Right atrium auricular region (tissue), 2 donors: ENCODE measurements around the gene CDC25C. TPM values are rescaled to one million over a fixed set of nuclear protein-coding genes. Genes with fewer than 3 reads are reported as not detected.

Experiments used
- DNase-seq: peaks from one replicate; pipeline ENCODE4 v3.0.0-alpha.2; 2019; ENCODE audit warnings: low spot score
- H3K27ac ChIP-seq, 2 donors: fragments of 200-600 bp; sonication (generic); 1 replicate in 1 of 2; 2 replicates in 1 of 2; pipeline ENCODE4 v1.5.1; 2016 to 2019
- H3K27me3 ChIP-seq, 2 donors: fragments of 200-600 bp; sonication (generic); one replicate each; pipeline versions ENCODE4 v1.5.1 to v1.6.0; 2017 to 2019
- H3K36me3 ChIP-seq: fragments of 200-600 bp; sonication (generic); one replicate; pipeline ENCODE4 v1.5.1; 2016
- H3K4me1 ChIP-seq, 2 donors: fragments of 200-600 bp; sonication (generic); one replicate each; pipeline versions ENCODE4 v1.5.1 to v1.6.0; 2017 to 2019
- H3K4me3 ChIP-seq, 2 donors: fragments of 200-600 bp; sonication (generic); 1 replicate in 1 of 2; 2 replicates in 1 of 2; pipeline ENCODE4 v1.5.1; 2017 to 2019; ENCODE audit warnings: mild to moderate bottlenecking in 1 of 2, moderate library complexity in 1 of 2
- H3K9me3 ChIP-seq, 2 donors: fragments of 200-600 bp; sonication (generic); one replicate each; pipeline ENCODE4 v1.5.1; 2019
- CTCF ChIP-seq, 2 donors: fragments of 200-600 bp; sonication (generic); IDR thresholded peaks; one replicate each; pipeline ENCODE4 v1.5.1; 2019; ENCODE audit warnings: antibody characterized with exemption in 2 of 2
- total RNA-seq, 2 donors: library from RNA; depleted of rRNA; stranded (reverse); fragments of >200 nt; gene quantifications; one replicate each; pipeline ENCODE4 v1.1.0, GENCODE V29; 2016

The CDC25C gene
- total RNA-seq, 2 donors from 2014 or later: 0.30 TPM; not detected in 1

DNA sequence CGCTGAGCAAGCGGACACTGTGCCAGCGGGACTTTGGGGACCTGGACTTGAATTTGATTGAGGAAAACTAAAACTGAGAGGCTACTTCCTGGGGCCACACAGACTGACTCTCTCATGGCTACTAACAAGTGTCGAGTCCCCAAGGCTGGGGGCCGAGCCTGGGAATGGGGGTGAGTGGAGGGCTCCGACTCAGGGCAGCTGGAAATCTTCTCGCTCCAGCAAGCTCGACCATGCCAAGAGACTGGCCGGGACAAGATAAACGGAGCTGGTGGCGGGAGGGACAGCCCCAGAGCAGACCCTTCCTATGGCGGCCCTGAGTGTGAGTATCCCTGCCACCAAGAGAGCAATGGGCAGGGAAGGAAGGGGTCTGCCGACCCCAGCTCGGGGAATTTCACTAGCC is 15.3 kb upstream of the CDC25C start:
- Histone ChIP-seq H3K27ac (no peak overlapping the region), H3K36me3 (peaks cover 63% of the 10 kb centered on the region), H3K27me3 (no peaks in the 10 kb centered on the region), H3K4me3 (no peak overlapping the region), H3K4me1 (peaks cover 0 to 27% of the 10 kb centered on the region in 2 donors), H3K9me3 (no peaks in the 10 kb centered on the region)
- no peak for DNase-seq
- TF ChIP-seq CTCF (IDR thresholded peaks at IDR 0.05): no peak

- TF ChIP-seq CTCF (IDR thresholded peaks at IDR 0.05): no peak
- H3K4me3 ChIP-seq: no peak overlapping the region
Measured at GRCh38 chr5:138344887-138345622, 13.5 kb upstream of the CDC25C start.

GRCh38 chr5:138340008-138340407 is 8.4 kb upstream of the CDC25C start:
- no peak for TF ChIP-seq CTCF (IDR thresholded peaks at IDR 0.05)
- H3K9me3 ChIP-seq: no peaks in the 10 kb centered on the region
- H3K36me3 ChIP-seq: peaks cover 30% of the 10 kb centered on the region
- peaks cover 0 to 35% of the 10 kb centered on the region in 2 donors for H3K4me1 ChIP-seq
- DNase-seq: no peak
- H3K27ac ChIP-seq: peak overlapping the region in 1 of 2 donors; percentile 98
- H3K27me3 ChIP-seq: no peaks in the 10 kb centered on the region
- H3K4me3 ChIP-seq: no peak overlapping the region

More at GRCh38 chr5:138344887-138345622, 13.5 kb upstream of the CDC25C start:
- no peaks in the 10 kb centered on the region for H3K27me3 ChIP-seq
- H3K27ac ChIP-seq: no peak overlapping the region
- peaks cover 69% of the 10 kb centered on the region for H3K36me3 ChIP-seq
- H3K4me1 ChIP-seq: peaks cover 0 to 23% of the 10 kb centered on the region in 2 donors
- no peaks in the 10 kb centered on the region for H3K9me3 ChIP-seq
- DNase-seq: no peak

DNA sequence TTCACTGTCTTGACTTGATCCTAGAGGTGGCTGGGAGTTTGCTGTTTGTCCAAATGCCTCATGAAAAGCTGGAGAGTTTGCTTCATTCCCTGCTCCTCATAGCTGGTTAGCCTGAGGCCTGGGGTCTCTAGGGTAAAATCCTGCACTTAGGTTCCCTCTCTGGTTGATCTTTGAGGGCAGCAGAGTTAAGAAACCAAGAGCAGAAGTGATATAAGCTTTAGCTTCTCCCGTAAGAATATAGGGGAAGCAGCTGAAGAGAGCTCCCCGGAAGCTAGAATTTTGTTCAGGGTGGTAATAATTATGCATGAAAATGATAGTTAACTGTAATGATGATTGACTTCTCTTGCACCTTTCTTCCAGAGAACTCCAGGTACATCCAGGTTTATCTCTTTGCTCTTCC is 7.9 kb upstream of the CDC25C start:
- peak overlapping the region; percentile 90 to 95 for H3K4me3 ChIP-seq
- no peaks in the 10 kb centered on the region for H3K27me3 ChIP-seq
- TF ChIP-seq CTCF (IDR thresholded peaks at IDR 0.05): no peak
- peaks cover 25% of the 10 kb centered on the region for H3K36me3 ChIP-seq
- H3K27ac ChIP-seq: peak overlapping the region; percentile 96 to 98
- DNase-seq: no peak
- peaks cover 0 to 35% of the 10 kb centered on the region in 2 donors for H3K4me1 ChIP-seq
- no peaks in the 10 kb centered on the region for H3K9me3 ChIP-seq

- Histone ChIP-seq H3K4me3 (peak overlapping the region; percentile 90 to 95), H3K9me3 (no peaks in the 10 kb centered on the region), H3K27me3 (no peaks in the 10 kb centered on the region), H3K4me1 (peaks cover 0 to 35% of the 10 kb centered on the region in 2 donors), H3K27ac (peak overlapping the region; percentile 96 to 98), H3K36me3 (peaks cover 25% of the 10 kb centered on the region)
- TF ChIP-seq CTCF (IDR thresholded peaks at IDR 0.05): no peak
- DNase-seq: no peak
Measured at GRCh38 chr5:138339091-138339456, 7.5 kb upstream of the CDC25C start.
